MM.1S (cell line): ENCODE data around the gene ALG2.
A peak's percentile ranks its signal among the peaks of the same experiment; 100 is the strongest.

ENCODE experiments used
- DNase-seq: peaks from one replicate; pipeline ENCODE4 v3.0.0-alpha.2; 2015
- H2AFZ ChIP-seq: fragments of 300-600 bp; sonication (generic); 2 replicates; pipeline ENCODE4 v1.6.0; 2016; ENCODE audit warnings: antibody characterized with exemption, low read length
- H3F3A ChIP-seq: fragments of 300-600 bp; sonication (generic); 2 replicates; pipeline ENCODE4 v1.6.1; 2016; ENCODE audit warnings: mild to moderate bottlenecking, antibody characterized with exemption, low read length, moderate library complexity, mixed read lengths; ENCODE audit not compliant: insufficient read depth
- H3K27ac ChIP-seq: fragments of 300-600 bp; sonication (generic); 2 replicates; pipeline ENCODE4 v1.5.1; 2016; ENCODE audit warnings: mild to moderate bottlenecking, low read length
- H3K27me3 ChIP-seq: fragments of 300-600 bp; sonication (generic); replicated peaks from 2 replicates; pipeline ENCODE4 v1.6.0; 2016; ENCODE audit warnings: low read length; ENCODE audit not compliant: insufficient read depth
- H3K36me3 ChIP-seq: fragments of 300-600 bp; sonication (generic); replicated peaks from 2 replicates; pipeline ENCODE4 v1.6.1; 2016; ENCODE audit warnings: mild to moderate bottlenecking, low read length, mixed read lengths; ENCODE audit not compliant: insufficient read depth
- H3K4me1 ChIP-seq: fragments of 300-600 bp; sonication (generic); 2 replicates; pipeline ENCODE4 v1.6.1; 2016; ENCODE audit warnings: low read length, mixed read lengths
- H3K4me2 ChIP-seq: fragments of 300-600 bp; sonication (generic); 2 replicates; pipeline ENCODE4 v1.6.0; 2016; ENCODE audit warnings: low read depth, low read length
- H3K4me3 ChIP-seq: fragments of 300-600 bp; sonication (generic); 2 replicates; pipeline ENCODE4 v1.5.1; 2016; ENCODE audit warnings: low read length, mixed read lengths
- H3K79me2 ChIP-seq: fragments of 300-600 bp; sonication (generic); 2 replicates; pipeline ENCODE4 v1.6.1; 2016; ENCODE audit warnings: mixed run types, low read length, mixed read lengths
- H3K9ac ChIP-seq: fragments of 300-600 bp; sonication (generic); 2 replicates; pipeline ENCODE4 v1.6.1; 2016; ENCODE audit warnings: low read length, mixed read lengths
- H3K9me2 ChIP-seq: fragments of 300-600 bp; sonication (generic); replicated peaks from 2 replicates; pipeline ENCODE4 v1.6.1; 2016; ENCODE audit warnings: mild to moderate bottlenecking, low read length, mixed read lengths; ENCODE audit not compliant: insufficient read depth
- H3K9me3 ChIP-seq: fragments of 300-600 bp; sonication (generic); replicated peaks from 2 replicates; pipeline ENCODE4 v1.6.1; 2016; ENCODE audit warnings: mild to moderate bottlenecking, low read length, mixed read lengths; ENCODE audit not compliant: insufficient read depth
- H4K20me1 ChIP-seq: fragments of 300-600 bp; sonication (generic); 2 replicates; pipeline ENCODE4 v1.6.1; 2016; ENCODE audit warnings: mild to moderate bottlenecking, low read length, moderate library complexity, mixed read lengths; ENCODE audit not compliant: insufficient read depth
- EZH2 ChIP-seq: fragments of 300-600 bp; sonication (generic); optimal IDR thresholded peaks from 2 replicates; pipeline ENCODE3; 2017; ENCODE audit warnings: low read depth, mild to moderate bottlenecking, antibody characterized with exemption, low read length, mixed read lengths
- EZH2phosphoT487 ChIP-seq: fragments of 300-600 bp; sonication (generic); IDR thresholded peaks from 2 replicates; pipeline ENCODE4 v1.6.1; 2018; ENCODE audit warnings: antibody characterized with exemption, low read length
- TF ChIP-seq, protein P1 (sequence below): fragments of 300-600 bp; sonication (generic); IDR thresholded peaks from 2 replicates; pipeline ENCODE4 v1.5.1; 2016; ENCODE audit warnings: antibody characterized with exemption, low read length, mixed read lengths

Gene ALG2

GRCh38 chr9:99220011-99220410 lies 1.7 kb downstream of the ALG2 start:
- Histone ChIP-seq H2AFZ (no peak overlapping the region), H3K79me2 (peaks cover 98% of the 10 kb centered on the region), H3K9me3 (no peaks in the 10 kb centered on the region), H3K27me3 (no peaks in the 10 kb centered on the region), H3K36me3 (peaks cover 8% of the 10 kb centered on the region), H3K9ac (no peak overlapping the region), H3F3A (no peaks in the 10 kb centered on the region), H4K20me1 (peaks cover 21% of the 10 kb centered on the region), H3K4me2 (peak overlapping the region; percentile 47), H3K27ac (no peak overlapping the region), H3K4me3 (0 out of 2 replicates have a peak overlapping the region, but pooled peaks have one; percentile 16), H3K4me1 (peaks cover 15% of the 10 kb centered on the region), H3K9me2 (no peaks in the 10 kb centered on the region)
- no peak for DNase-seq
- TF ChIP-seq, protein P1, sequence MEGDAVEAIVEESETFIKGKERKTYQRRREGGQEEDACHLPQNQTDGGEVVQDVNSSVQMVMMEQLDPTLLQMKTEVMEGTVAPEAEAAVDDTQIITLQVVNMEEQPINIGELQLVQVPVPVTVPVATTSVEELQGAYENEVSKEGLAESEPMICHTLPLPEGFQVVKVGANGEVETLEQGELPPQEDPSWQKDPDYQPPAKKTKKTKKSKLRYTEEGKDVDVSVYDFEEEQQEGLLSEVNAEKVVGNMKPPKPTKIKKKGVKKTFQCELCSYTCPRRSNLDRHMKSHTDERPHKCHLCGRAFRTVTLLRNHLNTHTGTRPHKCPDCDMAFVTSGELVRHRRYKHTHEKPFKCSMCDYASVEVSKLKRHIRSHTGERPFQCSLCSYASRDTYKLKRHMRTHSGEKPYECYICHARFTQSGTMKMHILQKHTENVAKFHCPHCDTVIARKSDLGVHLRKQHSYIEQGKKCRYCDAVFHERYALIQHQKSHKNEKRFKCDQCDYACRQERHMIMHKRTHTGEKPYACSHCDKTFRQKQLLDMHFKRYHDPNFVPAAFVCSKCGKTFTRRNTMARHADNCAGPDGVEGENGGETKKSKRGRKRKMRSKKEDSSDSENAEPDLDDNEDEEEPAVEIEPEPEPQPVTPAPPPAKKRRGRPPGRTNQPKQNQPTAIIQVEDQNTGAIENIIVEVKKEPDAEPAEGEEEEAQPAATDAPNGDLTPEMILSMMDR = no peak

DNA sequence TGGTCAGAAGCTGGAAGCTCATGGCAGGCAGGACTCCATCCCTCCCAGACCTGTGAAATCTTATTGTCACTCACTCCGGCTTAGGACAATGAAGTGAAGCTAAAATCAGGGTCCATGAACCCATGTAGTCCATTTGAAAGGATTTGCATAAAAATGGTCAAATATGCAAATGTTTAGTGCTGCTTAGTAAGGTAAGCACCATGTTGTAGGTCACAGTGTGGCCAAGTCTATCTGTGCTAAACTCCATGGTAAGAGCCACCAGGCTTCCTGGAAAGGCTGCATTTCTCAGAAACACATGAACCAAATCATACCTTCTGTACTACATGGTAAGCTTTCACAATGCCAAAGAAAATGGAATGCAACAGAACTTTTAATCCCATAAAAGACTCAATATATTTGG lies 5.7 kb downstream of the ALG2 start:
- Histone ChIP-seq H4K20me1 (peaks cover 20% of the 10 kb centered on the region), H2AFZ (no peak overlapping the region), H3K4me3 (no peak overlapping the region), H3K9ac (no peak overlapping the region), H3K79me2 (peaks cover 60% of the 10 kb centered on the region), H3K27ac (no peak overlapping the region), H3K4me1 (peaks cover 7% of the 10 kb centered on the region; the same call in 1 of the 2 replicates), H3K9me3 (no peaks in the 10 kb centered on the region), H3K9me2 (no peaks in the 10 kb centered on the region), H3F3A (no peaks in the 10 kb centered on the region), H3K36me3 (peaks cover 8% of the 10 kb centered on the region; the same call in 1 of the 2 replicates), H3K4me2 (no peak overlapping the region), H3K27me3 (no peaks in the 10 kb centered on the region)
- DNase-seq = no peak
- TF ChIP-seq EZH2 (no peak), EZH2phosphoT487 (no peak)
- TF ChIP-seq, protein P1 = no peak

DNA sequence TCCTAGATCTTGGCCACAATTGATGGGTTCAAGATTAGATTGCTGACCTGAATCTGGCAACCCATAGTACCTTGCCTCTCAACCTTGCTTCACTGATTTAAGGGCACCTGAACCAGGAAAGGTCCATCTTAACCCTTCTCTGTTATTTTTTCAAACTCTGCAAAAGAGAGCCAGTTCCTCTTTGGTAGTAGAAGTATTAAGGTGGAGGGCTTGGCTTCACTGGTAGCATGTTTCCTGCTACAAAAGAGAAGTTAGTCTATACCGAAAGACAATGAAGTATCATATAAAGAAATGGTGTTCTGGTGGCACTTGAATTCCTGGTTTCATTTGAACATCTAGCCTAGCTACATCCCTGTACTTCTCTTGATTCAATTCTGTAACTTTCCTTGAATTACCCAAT lies 8.5 kb downstream of the ALG2 start:
- H3K9ac ChIP-seq = no peak overlapping the region
- H3K4me2 ChIP-seq = no peak overlapping the region
- peaks cover 3% of the 10 kb centered on the region; the same call in 1 of the 2 replicates for H3K36me3 ChIP-seq
- no peaks in the 10 kb centered on the region for H3K27me3 ChIP-seq
- peaks cover 32% of the 10 kb centered on the region for H3K79me2 ChIP-seq
- no peaks in the 10 kb centered on the region for H3K9me3 ChIP-seq
- H3K9me2 ChIP-seq = no peaks in the 10 kb centered on the region
- no peaks in the 10 kb centered on the region for H3K4me1 ChIP-seq
- H3K27ac ChIP-seq = no peak overlapping the region
- H3F3A ChIP-seq = no peaks in the 10 kb centered on the region
- no peak for DNase-seq
- H2AFZ ChIP-seq = no peak overlapping the region
- no peak overlapping the region for H3K4me3 ChIP-seq
- TF ChIP-seq, protein P1 = no peak
- TF ChIP-seq EZH2 (no peak), EZH2phosphoT487 (no peak)
- peaks cover 3% of the 10 kb centered on the region; the same call in 1 of the 2 replicates for H4K20me1 ChIP-seq
